H9 (cell line): ENCODE data around the gene NFS1. TPM values are rescaled to one million over a fixed set of nuclear protein-coding genes. Genes with fewer than 3 reads are reported as not detected.

Experiments
- DNase-seq: peaks from one replicate; pipeline ENCODE4 v3.0.0-alpha.2; 2017
- H2AFZ ChIP-seq: one replicate; pipeline ENCODE4 v1.6.1; 2013; ENCODE audit warnings: mild to moderate bottlenecking, low read length, control low read depth, moderate library complexity
- H2AK5ac ChIP-seq: 2 replicates; pipeline ENCODE4 v1.6.1; 2013; ENCODE audit warnings: low read length, control low read depth, mixed read lengths; ENCODE audit not compliant: insufficient read length
- H2BK120ac ChIP-seq: one replicate; pipeline ENCODE4 v1.6.1; 2013; ENCODE audit warnings: low read depth, mild to moderate bottlenecking, low read length, control low read depth, inconsistent platforms; ENCODE audit not compliant: poor library complexity, severe bottlenecking
- H2BK12ac ChIP-seq: 2 replicates; pipeline ENCODE4 v1.6.1; 2013; ENCODE audit warnings: low read length, control low read depth, mixed read lengths, low read depth; ENCODE audit not compliant: insufficient read length
- H2BK15ac ChIP-seq: 2 replicates; pipeline ENCODE4 v1.6.1; 2013; ENCODE audit warnings: low read depth, low read length, control low read depth
- H2BK20ac ChIP-seq: one replicate; pipeline ENCODE4 v1.6.1; 2013; ENCODE audit warnings: low read depth, mild to moderate bottlenecking, low read length, control low read depth, inconsistent platforms; ENCODE audit not compliant: poor library complexity, severe bottlenecking
- H2BK5ac ChIP-seq: 2 replicates; pipeline ENCODE4 v1.6.1; 2013; ENCODE audit warnings: low read length, control low read depth, mixed read lengths; ENCODE audit not compliant: insufficient read length
- H3K14ac ChIP-seq: 2 replicates; pipeline ENCODE4 v1.6.1; 2013; ENCODE audit warnings: low read length, control low read depth; ENCODE audit not compliant: insufficient read depth
- H3K18ac ChIP-seq: 2 replicates; pipeline ENCODE4 v1.6.1; 2013; ENCODE audit warnings: low read depth, mild to moderate bottlenecking, mixed read lengths, low read length, control low read depth; ENCODE audit not compliant: insufficient read length
- H3K23ac ChIP-seq: 2 replicates; pipeline ENCODE4 v1.6.1; 2013; ENCODE audit warnings: low read length, control low read depth, mixed read lengths, low read depth; ENCODE audit not compliant: insufficient read length
- H3K23me2 ChIP-seq: 2 replicates; pipeline ENCODE4 v1.6.1; 2013; ENCODE audit warnings: low read depth, mild to moderate bottlenecking, mixed read lengths, low read length, control low read depth; ENCODE audit not compliant: insufficient read length, poor library complexity, severe bottlenecking
- H3K27ac ChIP-seq: 2 replicates; pipeline ENCODE4 v1.5.1; 2013; ENCODE audit warnings: low read length, control low read depth, mixed read lengths, low read depth; ENCODE audit not compliant: insufficient read length
- H3K27me3 ChIP-seq: 2 replicates; pipeline ENCODE4 v1.6.1; 2013; ENCODE audit warnings: low read length, control low read depth, inconsistent platforms; ENCODE audit not compliant: insufficient read depth
- H3K4ac ChIP-seq: 2 replicates; pipeline ENCODE4 v1.6.1; 2013; ENCODE audit warnings: low read depth, mild to moderate bottlenecking, control low read depth, inconsistent platforms, low read length, moderate library complexity
- H3K4me1 ChIP-seq: 2 replicates; pipeline ENCODE4 v1.6.1; 2013; ENCODE audit warnings: low read length, control low read depth, inconsistent platforms; ENCODE audit not compliant: insufficient read depth
- H3K4me2 ChIP-seq: 2 replicates; pipeline ENCODE4 v1.6.1; 2013; ENCODE audit warnings: low read length, control low read depth, mixed read lengths; ENCODE audit not compliant: insufficient read length, insufficient read depth
- H3K56ac ChIP-seq: 2 replicates; pipeline ENCODE4 v1.6.1; 2013; ENCODE audit warnings: low read depth, mild to moderate bottlenecking, mixed read lengths, low read length, control low read depth; ENCODE audit not compliant: insufficient read length
- H3K79me1 ChIP-seq: 2 replicates; pipeline ENCODE4 v1.6.1; 2013; ENCODE audit warnings: low read depth, mild to moderate bottlenecking, moderate library complexity, low read length, control low read depth, inconsistent platforms; ENCODE audit not compliant: insufficient read depth, poor library complexity, severe bottlenecking
- H3K79me2 ChIP-seq: 2 replicates; pipeline ENCODE4 v1.6.1; 2013; ENCODE audit warnings: low read length, control low read depth, inconsistent platforms; ENCODE audit not compliant: insufficient read depth
- H3K9ac ChIP-seq: 2 replicates; pipeline ENCODE4 v1.6.1; 2013; ENCODE audit warnings: low read length, control low read depth, mixed read lengths; ENCODE audit not compliant: insufficient read length; ENCODE audit errors: extremely low read depth
- H3K9me3 ChIP-seq: one replicate; pipeline ENCODE4 v1.6.1; 2013; ENCODE audit warnings: low read depth, low read length, inconsistent platforms; ENCODE audit not compliant: control insufficient read depth
- H3T11ph ChIP-seq: one replicate; pipeline ENCODE4 v1.6.1; 2013; ENCODE audit warnings: mild to moderate bottlenecking, low read length, control low read depth, inconsistent platforms
- H4K20me1 ChIP-seq: one replicate; pipeline ENCODE4 v1.6.1; 2013; ENCODE audit not compliant: control insufficient read depth, insufficient read length, insufficient read depth
- H4K5ac ChIP-seq: 2 replicates; pipeline ENCODE4 v1.6.1; 2013; ENCODE audit warnings: low read depth, mild to moderate bottlenecking, mixed read lengths, low read length, control low read depth; ENCODE audit not compliant: insufficient read length
- H4K8ac ChIP-seq: replicated peaks from 2 replicates; pipeline ENCODE4 v1.6.1; 2013; ENCODE audit warnings: low read length, control low read depth, mixed read lengths, low read depth; ENCODE audit not compliant: insufficient read length
- H4K91ac ChIP-seq: 2 replicates; pipeline ENCODE4 v1.6.1; 2013; ENCODE audit warnings: low read depth, mild to moderate bottlenecking, moderate library complexity, mixed read lengths, low read length, control low read depth; ENCODE audit not compliant: insufficient read length
- H3K27ac Mint-ChIP-seq, 3 experiments: 2 replicates in 2 of 3; 3 replicates in 1 of 3; pipeline ENCODE4 v1.8.0; 2020 to 2021; ENCODE audit warnings: mixed read lengths in 3 of 3, mild to moderate bottlenecking in 1 of 3, moderate library complexity in 1 of 3
- H3K27me3 Mint-ChIP-seq: 2 replicates; pipeline ENCODE4 v1.8.0; 2021; ENCODE audit warnings: low read depth, mild to moderate bottlenecking, moderate library complexity, mixed read lengths
- H3K36me3 Mint-ChIP-seq, 3 experiments: 2 replicates in 2 of 3; 3 replicates in 1 of 3; pipeline ENCODE4 v1.8.0; 2020 to 2021; ENCODE audit warnings: low read depth in 3 of 3, mixed read lengths in 3 of 3; ENCODE audit not compliant: insufficient read depth in 1 of 3
- H3K4me1 Mint-ChIP-seq, 2 experiments: 2 replicates each; pipeline ENCODE4 v1.8.0; 2020; ENCODE audit warnings: mixed read lengths in 2 of 2
- H3K4me3 Mint-ChIP-seq, 2 experiments: 2 replicates in 1 of 2; 3 replicates in 1 of 2; pipeline ENCODE4 v1.8.0; 2020 to 2021; ENCODE audit warnings: mild to moderate bottlenecking in 2 of 2, mixed read lengths in 2 of 2, moderate library complexity in 1 of 2
- H3K9me3 Mint-ChIP-seq, 2 experiments: 2 replicates in 1 of 2; 3 replicates in 1 of 2; pipeline ENCODE4 v1.8.0; 2020; ENCODE audit warnings: mild to moderate bottlenecking in 2 of 2, mixed read lengths in 2 of 2, moderate library complexity in 1 of 2
- CTCF ChIP-seq: fragments of 200-600 bp; sonication (generic); conservative IDR thresholded peaks from 3 replicates; pipeline ENCODE4 v1.8.0; 2021; ENCODE audit warnings: antibody characterized with exemption, mild to moderate bottlenecking
- WGBS: extraction: QIAGEN DNeasy Blood & Tissue Kit; methylation state at CpG from one replicate; pipeline ENCODE4 v1.1.7; 2013; ENCODE audit warnings: missing lambda C conversion rate, low lambda C conversion rate, mixed read lengths; ENCODE audit not compliant: insufficient read length; ENCODE audit errors: extremely low coverage; 5-methylcytosine and 5-hydroxymethylcytosine counted together
- total RNA-seq: library from RNA; stranded (reverse); gene quantifications from 2 replicates; pipeline ENCODE4 v1.2.1, GENCODE V29; 2021

The NFS1 gene
- total RNA-seq, 1 experiment from 2014 or later: 26.6 TPM

GRCh38 chr20:35661908-35662307 is 37.2 kb downstream of the NFS1 start:
- Histone ChIP-seq H4K8ac (no peak overlapping the region), H4K91ac (no peak overlapping the region), H2BK20ac (no peak overlapping the region), H2BK12ac (no peak overlapping the region), H2AK5ac (no peak overlapping the region), H3K9ac (peak overlapping the region; percentile 18), H3K23me2 (peaks cover 9% of the 10 kb centered on the region), H3K27ac (no peak overlapping the region), H3K4ac (no peak overlapping the region), H4K5ac (no peak overlapping the region), H2BK120ac (no peak overlapping the region), H2BK5ac (no peak overlapping the region), H3K4me1 (no peaks in the 10 kb centered on the region; the same call in 1 of the 2 replicates), H3K14ac (no peak overlapping the region), H3K79me2 (peaks cover 63% of the 10 kb centered on the region), H3K56ac (no peak overlapping the region), H3K9me3 (no peaks in the 10 kb centered on the region), H3K18ac (no peak overlapping the region), H2AFZ (no peak overlapping the region), H3K79me1 (no peaks in the 10 kb centered on the region), H4K20me1 (no peaks in the 10 kb centered on the region), H3K4me2 (peak overlapping the region; percentile 37), H3K23ac (no peak overlapping the region), H3K27me3 (no peaks in the 10 kb centered on the region), H2BK15ac (no peak overlapping the region), H3T11ph (no peak overlapping the region)
- Mint-ChIP-seq H3K27ac (no peak overlapping the region; a peak in 1 of 7 replicates), H3K36me3 (peaks cover 2 to 7% (median 6%) of the 10 kb centered on the region in 3 experiments; a peak in 5 of 7 replicates), H3K4me1 (peaks cover 44 to 48% of the 10 kb centered on the region in 2 experiments), H3K27me3 (no peaks in the 10 kb centered on the region), H3K9me3 (no peaks in the 10 kb centered on the region; a peak in 1 of 5 replicates), H3K4me3 (peak overlapping the region; percentile 96 to 99)
- no peak for DNase-seq
- TF ChIP-seq CTCF: no peak
- WGBS: no CpG with 5 or more reads among the region's 3 CpGs
